IPS-15b (cell line): ENCODE measurements around the gene TRPM5.
"Not testable (repeated sequence)": the region's sequence is repeated elsewhere in the genome, so short reads cannot be mapped to it uniquely, and the experiment has no call there.

ENCODE experiments used
- H3K27me3 ChIP-seq: one replicate; pipeline ENCODE4 v1.6.1; 2013; ENCODE audit warnings: low read length; ENCODE audit not compliant: control insufficient read depth, insufficient read depth
- H3K36me3 ChIP-seq: one replicate; pipeline ENCODE4 v1.6.1; 2013; ENCODE audit warnings: low read length; ENCODE audit not compliant: control insufficient read depth, insufficient read depth
- H3K4me1 ChIP-seq: one replicate; pipeline ENCODE4 v1.6.1; 2013; ENCODE audit warnings: mild to moderate bottlenecking, low read length; ENCODE audit not compliant: control insufficient read depth, insufficient read depth
- H3K4me3 ChIP-seq: one replicate; pipeline ENCODE4 v1.5.1; 2013; ENCODE audit warnings: low read depth, low read length
- H3K9ac ChIP-seq: one replicate; pipeline ENCODE4 v1.6.1; 2013; ENCODE audit warnings: low read depth, mild to moderate bottlenecking, low read length
- H3K9me3 ChIP-seq: one replicate; pipeline ENCODE4 v1.6.1; 2013; ENCODE audit warnings: mild to moderate bottlenecking, low read length; ENCODE audit not compliant: control insufficient read depth, insufficient read depth

TRPM5 gene, protein sequence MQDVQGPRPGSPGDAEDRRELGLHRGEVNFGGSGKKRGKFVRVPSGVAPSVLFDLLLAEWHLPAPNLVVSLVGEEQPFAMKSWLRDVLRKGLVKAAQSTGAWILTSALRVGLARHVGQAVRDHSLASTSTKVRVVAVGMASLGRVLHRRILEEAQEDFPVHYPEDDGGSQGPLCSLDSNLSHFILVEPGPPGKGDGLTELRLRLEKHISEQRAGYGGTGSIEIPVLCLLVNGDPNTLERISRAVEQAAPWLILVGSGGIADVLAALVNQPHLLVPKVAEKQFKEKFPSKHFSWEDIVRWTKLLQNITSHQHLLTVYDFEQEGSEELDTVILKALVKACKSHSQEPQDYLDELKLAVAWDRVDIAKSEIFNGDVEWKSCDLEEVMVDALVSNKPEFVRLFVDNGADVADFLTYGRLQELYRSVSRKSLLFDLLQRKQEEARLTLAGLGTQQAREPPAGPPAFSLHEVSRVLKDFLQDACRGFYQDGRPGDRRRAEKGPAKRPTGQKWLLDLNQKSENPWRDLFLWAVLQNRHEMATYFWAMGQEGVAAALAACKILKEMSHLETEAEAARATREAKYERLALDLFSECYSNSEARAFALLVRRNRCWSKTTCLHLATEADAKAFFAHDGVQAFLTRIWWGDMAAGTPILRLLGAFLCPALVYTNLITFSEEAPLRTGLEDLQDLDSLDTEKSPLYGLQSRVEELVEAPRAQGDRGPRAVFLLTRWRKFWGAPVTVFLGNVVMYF (N-terminal part only)

DNA sequence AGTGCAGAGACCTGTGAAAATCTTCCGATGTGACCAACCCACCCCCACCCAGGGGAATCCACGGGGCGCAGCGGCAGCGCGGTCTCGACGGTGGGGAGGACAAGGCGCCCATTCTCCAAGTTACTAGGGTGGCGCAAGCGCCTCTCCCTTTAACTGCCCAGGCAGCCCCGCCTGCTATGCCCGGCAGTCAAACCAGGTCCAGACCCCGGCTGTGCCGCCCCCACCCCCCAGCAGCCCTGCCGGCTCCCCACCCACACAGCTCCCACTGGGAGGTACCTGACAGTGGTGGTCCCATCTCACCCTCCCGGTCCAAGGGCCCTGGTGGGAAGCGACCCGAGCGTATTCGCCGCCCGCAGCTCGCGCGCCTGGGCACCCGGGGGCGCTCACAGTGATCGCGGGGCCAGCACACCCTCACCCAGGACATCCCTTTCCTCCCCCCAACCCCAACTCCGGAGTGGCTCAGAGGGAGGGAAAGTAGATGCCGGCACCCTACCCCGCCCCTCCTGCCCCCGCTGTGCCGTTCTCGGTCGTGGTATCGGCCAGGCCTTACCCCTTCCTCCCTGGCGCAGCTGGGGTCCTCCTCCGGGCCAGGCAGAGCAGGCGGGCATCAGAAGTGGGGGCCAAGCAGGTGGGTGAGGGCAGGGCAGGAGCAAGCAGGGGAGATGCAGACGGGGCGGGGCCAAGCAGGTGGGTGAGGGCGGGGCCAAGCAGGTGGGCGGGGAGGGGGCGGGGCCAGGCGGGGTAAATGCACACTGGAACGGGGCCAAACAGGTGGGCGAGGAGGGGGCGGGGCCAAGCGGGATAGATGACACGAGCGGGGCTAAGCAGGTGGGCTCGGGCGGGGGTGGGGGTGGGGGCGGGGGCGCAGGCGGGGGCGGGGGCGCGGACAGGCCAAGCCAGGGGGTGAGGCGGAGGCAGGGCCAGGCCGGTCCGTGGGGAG lies at the start of gene TRPM5:
Gene TRPM5, minus strand, starts transcription at position 634 of the 940 bp plus-strand sequence. CDS start 21,478 bp downstream, outside the sequence.
- Histone ChIP-seq H3K36me3 (no peaks in the 10 kb centered on the region), H3K9ac (no peak within 1 kb of the TSS), H3K27me3 (peaks cover 49% of the 10 kb centered on the region), H3K4me3 (peak within 1 kb of the TSS; percentile 55), H3K4me1 (no peaks in the 10 kb centered on the region), H3K9me3 (no peaks in the 10 kb centered on the region)

DNA sequence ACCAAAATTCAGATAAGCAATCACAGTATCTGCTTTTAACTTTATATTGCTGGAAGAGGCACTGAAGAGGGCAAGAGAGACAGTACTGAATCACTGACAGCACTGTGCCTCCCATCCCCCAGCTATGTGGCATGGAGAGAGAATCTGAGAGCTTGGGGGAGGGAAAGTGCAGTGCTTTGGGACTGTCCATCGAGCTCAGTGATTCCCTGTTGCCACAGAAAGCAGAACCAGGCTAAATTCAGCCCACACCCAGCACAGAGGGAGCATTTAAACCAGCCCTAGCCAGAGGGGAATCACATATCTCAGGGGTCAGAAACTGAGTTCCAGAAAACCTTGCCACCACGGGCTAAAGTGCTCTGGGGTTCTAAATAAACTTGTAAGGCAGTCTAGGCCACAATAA lies 44.8 kb upstream of the TRPM5 start:
- no peak overlapping the region for H3K9ac ChIP-seq
- no peaks in the 10 kb centered on the region for H3K9me3 ChIP-seq
- no peak overlapping the region for H3K4me3 ChIP-seq
- no peaks in the 10 kb centered on the region for H3K4me1 ChIP-seq
- no peaks in the 10 kb centered on the region for H3K36me3 ChIP-seq
- peaks cover 36% of the 10 kb centered on the region for H3K27me3 ChIP-seq

DNA sequence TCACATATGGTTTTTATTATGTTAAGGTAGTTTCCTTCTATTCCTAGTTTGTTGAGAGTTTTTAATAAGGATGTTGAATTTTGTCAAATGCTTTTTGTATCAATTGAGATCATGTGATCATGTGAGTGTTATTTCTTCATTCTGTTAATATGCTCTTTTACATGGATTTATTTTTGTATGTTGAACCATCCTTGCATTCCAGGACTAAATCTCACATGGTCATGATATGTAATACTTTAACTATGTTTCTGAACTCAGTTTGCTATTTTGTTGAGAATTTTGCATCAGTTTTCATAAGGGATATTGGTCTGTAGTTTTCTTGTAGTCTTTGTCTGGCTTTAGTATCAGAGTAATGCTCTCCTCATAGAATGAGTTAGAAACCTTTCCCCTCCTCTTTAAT lies 43.7 kb upstream of the TRPM5 start:
- H3K4me3 ChIP-seq, result no peak overlapping the region
- peaks cover 41% of the 10 kb centered on the region for H3K27me3 ChIP-seq
- no peaks in the 10 kb centered on the region for H3K36me3 ChIP-seq
- H3K9me3 ChIP-seq, result no peaks in the 10 kb centered on the region
- H3K9ac ChIP-seq, result no peak overlapping the region
- H3K4me1 ChIP-seq, result no peaks in the 10 kb centered on the region

DNA sequence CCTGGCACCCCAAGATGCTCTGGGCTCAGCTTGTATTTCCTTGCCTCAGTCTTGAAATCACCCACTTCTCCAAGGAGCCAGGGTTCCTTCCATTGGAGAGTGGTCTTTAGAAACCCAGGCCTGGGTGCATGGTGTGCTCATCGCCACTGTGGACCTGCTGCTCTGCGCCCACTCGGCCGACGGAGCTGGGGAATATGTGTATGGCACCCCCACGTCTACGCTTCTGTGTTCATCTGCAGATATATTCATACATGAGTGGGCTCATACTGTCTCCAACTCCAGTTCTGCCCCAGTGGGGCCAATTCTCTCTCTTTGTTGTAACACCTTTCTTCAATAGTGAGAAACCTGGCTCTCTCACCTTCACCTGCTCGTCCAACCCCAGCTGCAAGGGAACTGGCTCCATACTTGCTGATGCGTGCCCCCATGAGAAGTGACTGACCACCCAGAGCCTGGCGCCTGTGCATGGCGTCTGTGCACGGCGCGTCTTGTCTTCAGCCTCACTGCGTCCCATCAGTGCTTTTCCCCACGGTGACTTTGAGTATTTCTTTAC lies 40.3 kb upstream of the TRPM5 start:
- Histone ChIP-seq H3K9ac (no peak overlapping the region), H3K9me3 (no peaks in the 10 kb centered on the region), H3K4me1 (no peaks in the 10 kb centered on the region), H3K36me3 (no peaks in the 10 kb centered on the region), H3K4me3 (no peak overlapping the region), H3K27me3 (peaks cover 32% of the 10 kb centered on the region)

DNA sequence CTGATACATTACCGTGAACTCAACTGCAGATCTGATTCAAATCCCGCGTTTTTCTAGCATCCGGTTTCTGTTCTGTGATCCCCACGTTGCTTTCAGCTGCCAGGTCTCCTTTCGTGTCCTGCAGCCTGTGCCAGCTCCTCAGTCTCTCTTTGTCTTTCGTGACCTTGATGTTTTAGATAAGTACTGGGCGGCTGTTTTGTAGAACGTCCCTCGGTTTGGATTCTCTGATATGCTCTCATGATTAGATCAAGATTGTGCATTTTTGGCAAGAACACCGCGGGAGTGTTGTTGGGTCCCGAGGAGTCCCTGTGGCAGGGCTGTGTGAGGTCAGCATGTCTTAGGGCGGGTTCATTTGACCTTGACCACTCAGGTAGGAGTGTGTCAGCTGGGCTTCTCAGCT lies 39.1 kb upstream of the TRPM5 start:
- no peaks in the 10 kb centered on the region for H3K4me1 ChIP-seq
- H3K9ac ChIP-seq, result no peak overlapping the region
- no peak overlapping the region for H3K4me3 ChIP-seq
- no peaks in the 10 kb centered on the region for H3K36me3 ChIP-seq
- H3K9me3 ChIP-seq, result no peaks in the 10 kb centered on the region
- peaks cover 25% of the 10 kb centered on the region for H3K27me3 ChIP-seq

DNA sequence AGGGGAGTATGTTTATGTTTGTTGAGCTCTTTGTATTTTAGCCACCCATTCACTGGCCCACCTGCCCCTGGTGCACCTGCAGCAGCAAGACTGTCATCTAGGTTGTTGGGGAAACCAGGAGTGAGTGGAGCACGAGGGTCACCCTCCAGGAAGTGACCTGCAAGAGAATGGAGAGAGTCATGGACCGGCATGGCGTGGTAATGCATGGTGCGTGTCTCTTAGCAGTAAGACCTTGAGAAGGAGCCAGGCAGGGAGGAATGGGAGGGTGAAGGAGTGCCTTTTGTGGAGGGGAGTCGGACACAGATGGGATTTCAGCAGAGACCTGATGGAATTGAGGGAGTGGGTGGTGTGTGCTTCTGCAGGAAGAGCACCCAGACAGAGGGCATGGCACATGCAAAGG lies 38.4 kb upstream of the TRPM5 start:
- Histone ChIP-seq H3K4me1 (no peaks in the 10 kb centered on the region), H3K9me3 (no peaks in the 10 kb centered on the region), H3K36me3 (no peaks in the 10 kb centered on the region), H3K27me3 (peaks cover 25% of the 10 kb centered on the region), H3K4me3 (no peak overlapping the region), H3K9ac (no peak overlapping the region)

DNA sequence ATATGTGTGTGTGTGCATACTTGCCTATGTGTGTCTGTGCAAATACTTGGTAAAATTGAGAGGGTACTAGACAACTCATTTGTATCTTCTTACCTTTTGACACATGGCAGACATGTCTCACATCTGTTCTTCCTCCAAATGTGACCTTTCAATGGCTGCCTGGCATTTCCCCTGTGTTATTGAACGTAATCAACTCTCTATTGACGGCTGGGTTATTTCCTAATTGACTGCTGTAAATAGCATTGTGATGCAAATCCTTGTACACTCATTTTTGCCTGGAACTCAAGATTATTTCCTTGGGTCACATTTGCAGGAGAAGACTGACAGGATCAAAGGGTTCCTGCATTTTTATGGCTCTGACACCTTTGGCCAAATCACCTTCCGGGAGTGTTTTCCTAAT lies 37.9 kb upstream of the TRPM5 start:
- peaks cover 27% of the 10 kb centered on the region for H3K27me3 ChIP-seq

DNA sequence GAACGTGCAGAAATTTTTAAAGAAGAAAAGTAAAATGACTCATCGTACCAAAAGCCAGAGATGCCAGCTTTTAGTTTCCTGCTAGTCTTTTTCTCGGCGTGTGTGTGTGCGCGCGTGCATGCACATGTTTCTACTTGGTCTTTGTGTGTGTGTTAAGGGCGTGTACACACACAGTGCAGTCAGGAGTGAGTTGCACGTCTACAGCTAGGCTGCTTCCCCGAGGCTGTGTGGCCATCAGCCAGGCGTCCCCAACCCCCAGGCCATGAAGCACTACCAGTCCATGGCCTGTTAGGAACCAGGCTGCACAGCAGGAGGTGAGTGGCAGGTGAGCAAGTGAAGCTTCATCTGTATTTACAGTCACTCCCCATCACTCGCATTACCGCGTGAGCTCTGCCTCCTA lies 36.9 kb upstream of the TRPM5 start:
- no peak overlapping the region for H3K4me3 ChIP-seq
- H3K9ac ChIP-seq, result no peak overlapping the region
- H3K4me1 ChIP-seq, result no peaks in the 10 kb centered on the region
- H3K36me3 ChIP-seq, result no peaks in the 10 kb centered on the region
- H3K27me3 ChIP-seq, result peaks cover 23% of the 10 kb centered on the region
- H3K9me3 ChIP-seq, result no peaks in the 10 kb centered on the region

More for the DNA sequence above, 37.9 kb upstream of the TRPM5 start:
- Histone ChIP-seq H3K36me3 (no peaks in the 10 kb centered on the region), H3K9ac (no peak overlapping the region), H3K4me1 (no peaks in the 10 kb centered on the region), H3K4me3 (no peak overlapping the region), H3K9me3 (no peaks in the 10 kb centered on the region)

DNA sequence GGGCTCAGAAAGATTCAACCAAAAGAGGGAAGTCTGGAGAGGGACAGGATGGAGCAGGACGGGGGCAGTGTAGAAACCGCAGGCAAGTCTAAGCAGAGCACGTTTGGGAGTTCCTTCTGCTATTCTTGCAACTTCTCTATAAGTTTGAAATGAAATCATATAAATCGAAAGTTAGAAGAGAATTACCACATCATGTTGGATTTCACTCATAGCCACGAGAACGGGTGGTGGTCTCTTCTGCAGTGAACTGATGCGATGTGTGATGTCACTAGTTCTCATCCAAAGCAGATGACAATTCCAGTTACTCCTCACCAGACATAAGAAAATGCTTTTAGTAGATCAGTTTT lies 36.5 kb upstream of the TRPM5 start:
- H3K9me3 ChIP-seq, result no peaks in the 10 kb centered on the region
- no peaks in the 10 kb centered on the region for H3K4me1 ChIP-seq
- H3K36me3 ChIP-seq, result no peaks in the 10 kb centered on the region
- peaks cover 23% of the 10 kb centered on the region for H3K27me3 ChIP-seq
- no peak overlapping the region for H3K9ac ChIP-seq
- no peak overlapping the region for H3K4me3 ChIP-seq

DNA sequence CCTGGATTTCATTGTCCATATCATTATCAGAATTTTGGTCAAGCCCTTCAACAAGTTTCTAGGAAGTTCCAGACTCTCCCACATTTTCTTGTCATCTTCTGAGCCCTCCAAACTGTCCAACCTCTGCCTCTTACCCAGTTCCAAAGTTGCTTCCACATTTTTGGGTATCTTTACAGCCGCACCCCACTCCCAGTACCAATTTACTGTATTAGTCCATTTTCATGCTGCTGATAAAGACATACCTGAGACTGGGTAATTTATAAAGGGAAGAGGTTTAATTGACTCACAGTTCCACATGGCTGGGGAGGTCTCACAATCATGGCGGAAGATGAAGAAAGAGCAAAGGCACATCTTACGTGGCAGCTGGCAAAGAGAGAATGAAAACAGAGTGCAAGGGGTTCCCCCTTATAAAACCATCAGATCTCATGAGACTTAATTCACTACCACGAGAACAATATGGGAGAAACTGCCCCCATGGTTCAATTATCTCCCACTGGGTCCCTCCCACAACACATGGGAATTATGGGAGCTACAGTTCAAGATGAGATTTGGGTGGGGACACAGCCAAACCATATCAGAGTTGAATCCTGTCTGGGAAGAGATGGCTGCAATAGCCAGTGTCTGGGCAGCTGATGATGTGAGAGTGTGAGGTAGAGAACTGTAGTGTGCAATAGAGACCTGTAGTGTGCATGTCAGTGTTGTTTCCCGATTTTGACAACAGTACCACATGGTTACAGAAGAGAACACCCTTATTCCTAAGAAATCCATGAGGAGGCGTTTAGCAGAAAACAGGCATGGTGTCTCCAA lies 36.0 kb upstream of the TRPM5 start:
- not testable (repeated sequence) for H3K9me3 ChIP-seq, H3K4me1 ChIP-seq, H3K4me3 ChIP-seq, H3K36me3 ChIP-seq, H3K9ac ChIP-seq
- H3K27me3 ChIP-seq, result peaks cover 24% of the 10 kb centered on the region

DNA sequence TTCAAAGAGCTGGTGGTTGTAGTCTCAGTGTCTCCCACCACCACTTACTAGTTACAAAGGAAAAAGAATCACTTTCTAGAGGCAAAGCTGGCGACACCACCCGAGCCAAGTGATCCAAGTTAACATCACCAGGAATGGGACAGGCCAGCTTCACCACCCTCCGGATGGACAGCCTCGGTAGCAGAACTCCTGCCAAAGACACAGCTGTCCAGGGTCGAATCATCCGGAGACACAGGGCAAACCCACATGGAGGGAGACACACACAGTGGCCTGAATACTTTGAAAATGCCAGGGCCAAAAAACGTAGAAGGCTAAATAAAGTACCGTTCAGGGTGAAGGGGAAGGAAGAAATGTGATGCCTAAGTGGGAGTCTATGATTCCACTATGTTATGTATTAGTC lies 33.6 kb upstream of the TRPM5 start:
- H3K4me3 ChIP-seq, result no peak overlapping the region
- H3K27me3 ChIP-seq, result peaks cover 17% of the 10 kb centered on the region
- no peaks in the 10 kb centered on the region for H3K4me1 ChIP-seq
- H3K36me3 ChIP-seq, result no peaks in the 10 kb centered on the region
- H3K9me3 ChIP-seq, result no peaks in the 10 kb centered on the region
- no peak overlapping the region for H3K9ac ChIP-seq
